Loucy (cell line): ENCODE measurements around the gene MPO.

Experiments
- EZH2phosphoT487 ChIP-seq: fragments of 200-600 bp; IDR thresholded peaks from 2 replicates; pipeline ENCODE4 v1.6.1; 2018; ENCODE audit warnings: antibody characterized with exemption, mild to moderate bottlenecking, moderate library complexity, borderline replicate concordance
- TF ChIP-seq, protein P1 (sequence below): fragments of 200-600 bp; sonication (generic); conservative IDR thresholded peaks from 2 replicates; pipeline ENCODE4 v1.5.1; 2014; ENCODE audit warnings: mild to moderate bottlenecking, antibody characterized with exemption, low read length

DNA sequence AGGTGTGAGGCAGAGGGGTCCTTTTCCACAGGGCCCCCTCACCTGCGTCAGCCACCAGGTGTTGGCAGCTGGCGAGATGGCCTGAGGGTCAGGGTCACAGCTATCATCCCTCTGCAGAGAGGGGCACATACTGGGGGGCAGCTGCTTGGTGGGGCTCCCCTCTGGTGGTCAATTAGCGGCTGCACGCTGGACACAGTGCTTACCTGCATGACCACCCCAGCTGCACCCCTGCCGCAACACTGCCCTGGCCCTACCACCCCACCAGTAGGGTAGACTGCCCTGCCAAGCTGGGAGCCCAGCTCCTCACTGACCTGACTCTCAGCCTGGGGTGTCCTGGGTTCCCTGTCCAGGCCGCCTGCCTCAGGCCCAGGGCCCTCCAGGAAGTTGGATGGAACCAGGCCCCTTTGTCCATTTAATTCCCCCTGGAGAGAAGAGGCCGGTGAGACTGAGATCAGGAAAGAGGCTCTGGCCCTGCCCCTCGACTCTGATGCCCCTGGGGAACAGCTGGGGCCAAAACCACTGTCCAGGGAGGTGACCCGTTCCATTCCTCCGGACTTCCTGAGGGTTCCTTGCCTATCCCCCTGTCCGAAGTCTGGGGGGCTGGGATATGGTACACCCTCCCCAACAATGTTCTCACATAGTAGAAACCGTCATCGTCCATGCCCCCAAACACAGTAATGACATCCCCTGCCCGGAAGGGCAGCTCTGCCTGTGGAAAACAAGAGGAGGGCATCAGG lies 24.2 kb upstream of the MPO start:
- TF ChIP-seq, protein P1, sequence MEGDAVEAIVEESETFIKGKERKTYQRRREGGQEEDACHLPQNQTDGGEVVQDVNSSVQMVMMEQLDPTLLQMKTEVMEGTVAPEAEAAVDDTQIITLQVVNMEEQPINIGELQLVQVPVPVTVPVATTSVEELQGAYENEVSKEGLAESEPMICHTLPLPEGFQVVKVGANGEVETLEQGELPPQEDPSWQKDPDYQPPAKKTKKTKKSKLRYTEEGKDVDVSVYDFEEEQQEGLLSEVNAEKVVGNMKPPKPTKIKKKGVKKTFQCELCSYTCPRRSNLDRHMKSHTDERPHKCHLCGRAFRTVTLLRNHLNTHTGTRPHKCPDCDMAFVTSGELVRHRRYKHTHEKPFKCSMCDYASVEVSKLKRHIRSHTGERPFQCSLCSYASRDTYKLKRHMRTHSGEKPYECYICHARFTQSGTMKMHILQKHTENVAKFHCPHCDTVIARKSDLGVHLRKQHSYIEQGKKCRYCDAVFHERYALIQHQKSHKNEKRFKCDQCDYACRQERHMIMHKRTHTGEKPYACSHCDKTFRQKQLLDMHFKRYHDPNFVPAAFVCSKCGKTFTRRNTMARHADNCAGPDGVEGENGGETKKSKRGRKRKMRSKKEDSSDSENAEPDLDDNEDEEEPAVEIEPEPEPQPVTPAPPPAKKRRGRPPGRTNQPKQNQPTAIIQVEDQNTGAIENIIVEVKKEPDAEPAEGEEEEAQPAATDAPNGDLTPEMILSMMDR = no peak
- no peak for TF ChIP-seq EZH2phosphoT487
